HPDE6-E6E7 (cell line): ENCODE measurements around the gene COL9A3.

ENCODE experiments used
- DNase-seq: peaks from one replicate; pipeline ENCODE4 v3.0.0; 2011; ENCODE audit warnings: missing footprints; ENCODE audit errors: extremely low spot score

The COL9A3 gene

DNA sequence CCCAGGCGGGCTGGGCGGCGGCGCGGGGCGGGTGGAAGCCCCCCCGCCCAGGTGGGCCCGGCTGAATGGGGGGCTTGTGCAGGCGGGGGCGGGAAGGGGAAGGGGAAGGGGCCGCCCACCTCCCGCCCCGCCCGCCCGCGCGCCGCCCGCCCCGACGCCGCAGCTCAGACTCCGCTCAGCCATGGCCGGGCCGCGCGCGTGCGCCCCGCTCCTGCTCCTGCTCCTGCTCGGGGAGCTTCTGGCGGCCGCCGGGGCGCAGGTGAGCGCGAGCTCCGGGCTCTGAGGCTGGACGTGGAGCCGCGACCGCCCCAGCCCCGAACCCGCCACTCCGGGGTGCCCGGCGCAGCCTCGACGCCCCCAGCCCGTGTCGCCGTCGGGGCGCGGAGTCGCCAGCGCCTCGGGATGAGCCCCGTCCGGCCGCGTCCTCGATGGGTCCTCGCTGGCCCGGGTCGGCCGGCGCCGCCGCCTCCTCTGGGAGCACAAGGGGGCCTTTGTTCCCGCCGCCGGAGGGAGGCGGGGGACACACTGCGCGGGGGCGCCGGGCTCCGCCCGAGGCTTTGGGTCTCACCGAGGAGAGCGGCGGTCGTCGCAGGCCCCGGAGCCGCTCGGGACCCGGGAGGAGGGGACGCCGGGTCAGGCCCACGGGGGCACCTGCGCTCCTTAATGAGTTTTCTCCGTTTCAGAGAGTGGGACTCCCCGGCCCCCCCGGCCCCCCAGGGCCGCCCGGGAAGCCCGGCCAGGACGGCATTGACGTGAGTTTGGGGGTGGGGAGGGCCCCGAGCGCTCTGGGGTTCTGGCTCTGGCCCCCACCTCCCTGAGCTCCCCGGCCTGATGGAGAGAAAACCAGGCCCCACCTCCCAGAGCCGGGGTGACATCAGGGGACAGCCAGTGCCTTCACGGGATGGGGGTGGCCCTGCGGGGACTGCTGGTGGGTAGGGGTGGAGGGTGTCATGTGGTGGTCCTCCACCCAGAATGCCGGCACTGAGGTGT lies at the start of gene COL9A3:
Gene COL9A3, plus strand, starts transcription at position 167 of the 990 bp plus-strand sequence. Its CDS starts 15 bp downstream, at position 182.
- DNase-seq: no peak

DNA sequence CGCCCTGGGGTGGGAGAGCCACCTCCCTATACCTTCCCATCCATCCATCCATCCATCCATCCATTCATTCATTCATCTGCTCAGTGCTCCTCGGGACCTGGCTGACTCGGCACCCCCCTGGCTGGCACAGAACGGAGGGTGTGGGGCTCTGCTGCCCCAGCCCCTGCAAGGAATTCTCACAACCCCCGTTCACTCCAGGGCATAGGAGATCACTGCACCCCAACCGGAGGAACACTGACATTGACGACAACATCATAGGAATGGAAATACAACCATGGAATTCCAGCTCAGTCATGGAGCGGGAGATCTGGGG lies 48.7 kb upstream of the COL9A3 start:
- DNase-seq: no peak

DNA sequence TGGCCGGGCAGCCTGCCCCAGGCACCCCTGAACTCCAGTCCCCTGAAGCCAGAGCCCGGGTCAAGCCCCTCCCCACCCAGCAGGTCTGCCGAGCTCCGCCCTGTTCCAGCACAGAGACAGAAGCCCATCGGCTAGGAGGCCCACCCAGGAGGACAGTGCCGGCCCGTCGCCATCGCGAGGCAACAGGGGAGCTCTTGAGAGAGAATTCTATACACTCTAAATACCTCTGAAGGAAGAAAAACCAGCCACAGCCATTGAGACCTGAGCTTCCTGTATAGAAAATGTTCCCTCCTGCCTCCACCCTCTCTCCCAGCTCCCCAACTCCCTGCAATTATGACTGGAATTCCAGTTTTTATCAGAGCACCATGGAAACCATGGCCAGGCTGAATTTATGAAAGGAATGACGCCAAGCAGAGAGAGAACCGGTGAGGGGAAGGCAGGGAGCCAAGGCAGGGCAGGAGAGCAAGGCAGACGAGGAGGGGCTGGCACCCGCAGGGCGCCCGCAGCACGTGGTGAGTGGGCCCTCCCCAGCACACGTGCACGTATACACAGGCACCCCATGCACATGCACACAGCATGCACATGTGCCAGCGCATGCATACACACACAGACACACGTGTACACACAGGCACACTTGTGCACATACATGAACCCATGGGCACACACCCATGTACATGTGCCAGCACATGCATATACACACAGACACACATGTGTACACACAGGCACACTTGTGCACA lies 48.1 kb upstream of the COL9A3 start:
- no peak for DNase-seq

DNA sequence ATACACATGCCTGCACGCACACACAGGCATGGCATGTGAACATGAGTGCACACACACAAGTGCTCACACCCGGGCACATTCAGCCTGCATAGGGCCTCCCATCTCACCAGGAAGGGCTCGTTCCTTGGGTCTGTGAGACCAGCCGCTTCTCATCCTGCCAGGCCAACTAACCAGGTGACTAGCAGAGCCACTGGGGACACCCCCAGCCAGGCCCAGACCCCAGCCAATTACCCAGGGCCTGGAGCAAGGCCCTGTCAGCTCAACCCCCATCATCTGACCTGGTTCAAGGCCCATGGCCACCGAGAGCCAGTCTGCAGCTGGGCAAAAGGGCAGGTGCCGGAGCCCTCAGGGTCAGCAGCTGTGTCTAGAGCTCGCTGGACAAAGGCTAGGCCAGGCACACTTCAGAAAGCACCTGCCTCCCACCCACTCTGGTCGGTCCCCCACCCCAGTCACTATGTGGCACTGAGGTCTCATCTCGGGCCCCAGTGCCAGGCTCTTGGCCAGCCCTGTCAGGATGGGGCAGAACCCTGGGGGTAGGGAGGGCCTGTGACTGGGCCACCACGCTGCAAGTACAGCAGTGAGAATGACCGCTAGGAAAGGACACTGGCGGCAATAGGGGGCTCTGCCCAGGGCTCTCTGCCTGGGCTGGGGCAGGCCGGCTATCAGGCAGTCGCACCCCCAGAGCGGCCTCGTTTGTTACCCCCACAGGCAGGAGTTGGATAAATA lies 47.3 kb upstream of the COL9A3 start:
- no peak for DNase-seq

DNA sequence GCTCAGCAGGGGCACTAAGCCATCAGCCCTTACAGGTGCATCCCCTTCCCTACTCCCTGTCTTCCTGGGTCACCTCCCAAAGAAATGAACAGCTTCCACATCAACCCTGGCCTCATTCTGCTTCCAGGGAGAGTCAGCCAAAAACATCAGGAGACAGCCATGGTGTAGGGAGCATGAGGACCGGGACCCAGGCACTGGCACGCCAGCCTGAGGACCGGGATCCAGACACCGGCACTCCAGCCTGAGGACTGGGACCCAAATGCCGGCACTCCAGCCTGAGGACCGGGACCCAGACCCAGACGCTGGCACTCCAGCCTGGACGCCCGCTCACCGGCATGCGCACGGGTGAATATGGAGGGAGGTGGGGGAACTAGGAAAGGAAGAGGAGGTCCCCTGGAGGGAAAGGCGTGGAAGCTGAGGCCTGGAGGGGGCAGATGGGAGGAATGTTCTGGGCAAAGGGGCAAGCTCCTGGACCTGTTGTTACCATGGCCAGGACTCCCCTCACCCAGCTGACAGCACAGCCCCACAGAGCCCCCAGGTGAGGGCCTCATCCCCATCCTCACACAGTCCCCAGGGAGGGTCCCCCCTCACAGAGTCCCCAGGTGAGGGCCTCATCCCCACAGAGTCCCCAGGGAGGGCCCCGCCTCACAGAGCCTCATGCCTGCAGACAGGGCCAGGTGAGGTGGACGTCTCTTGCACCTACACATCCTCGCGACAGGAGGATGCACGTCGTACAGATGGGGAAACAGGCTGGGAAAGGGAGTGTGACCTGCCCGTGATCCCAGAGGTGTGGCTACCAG lies 46.5 kb upstream of the COL9A3 start:
- no peak for DNase-seq

DNA sequence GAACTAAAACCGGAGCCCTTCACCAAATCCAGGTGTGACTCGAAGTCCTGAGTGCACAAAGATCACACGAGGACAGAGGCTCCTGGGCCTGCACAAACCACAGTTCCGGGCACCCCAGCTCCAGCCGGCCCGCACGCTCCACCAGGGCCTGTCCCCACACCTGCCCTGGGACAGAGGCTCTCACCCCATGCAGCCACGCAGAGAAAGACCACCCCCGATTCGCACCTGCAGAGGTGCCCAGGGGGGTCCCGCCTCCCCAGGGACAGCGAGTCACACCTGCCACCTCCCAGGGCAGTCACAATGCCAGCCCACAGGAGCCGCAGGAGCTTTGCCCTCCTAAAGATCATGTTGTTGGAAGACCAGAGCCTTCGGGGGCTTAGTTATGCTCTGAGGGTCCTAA lies 45.9 kb upstream of the COL9A3 start:
- no peak for DNase-seq

DNA sequence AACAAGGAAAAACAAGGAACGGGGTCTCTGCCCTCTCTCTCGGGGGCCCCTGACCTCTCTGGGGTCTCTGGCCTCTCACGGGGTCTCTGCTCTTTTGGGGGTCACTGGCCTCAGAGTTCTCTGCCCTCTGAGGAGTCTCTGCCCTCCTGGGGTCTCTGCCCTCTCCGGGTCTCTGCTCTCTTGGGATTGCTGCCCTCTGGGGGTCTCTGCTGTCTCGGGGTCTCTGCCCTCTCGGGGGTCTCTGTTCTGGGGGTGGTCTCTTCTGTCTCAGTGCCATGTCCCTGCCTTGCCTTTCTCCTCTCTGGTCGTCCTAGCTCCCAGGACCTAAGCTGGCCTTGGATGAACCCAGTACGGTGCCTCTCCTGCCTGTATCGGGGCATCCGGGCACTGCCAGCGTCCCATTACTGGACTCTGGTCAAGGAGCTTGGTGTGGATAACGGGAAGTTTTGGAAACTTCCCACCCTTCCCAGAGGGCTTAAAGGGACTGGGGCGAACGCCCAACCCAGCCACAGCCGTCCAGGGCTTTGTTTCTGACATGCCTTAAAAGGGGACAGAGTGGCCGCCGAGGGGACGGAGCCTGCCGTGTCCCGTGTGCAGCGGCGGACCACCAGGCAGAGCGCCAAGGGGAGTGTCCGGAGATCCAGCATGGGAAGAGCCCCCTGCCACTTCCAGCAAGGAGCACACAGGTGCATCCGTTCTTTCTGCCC lies 45.3 kb upstream of the COL9A3 start:
- no peak for DNase-seq

DNA sequence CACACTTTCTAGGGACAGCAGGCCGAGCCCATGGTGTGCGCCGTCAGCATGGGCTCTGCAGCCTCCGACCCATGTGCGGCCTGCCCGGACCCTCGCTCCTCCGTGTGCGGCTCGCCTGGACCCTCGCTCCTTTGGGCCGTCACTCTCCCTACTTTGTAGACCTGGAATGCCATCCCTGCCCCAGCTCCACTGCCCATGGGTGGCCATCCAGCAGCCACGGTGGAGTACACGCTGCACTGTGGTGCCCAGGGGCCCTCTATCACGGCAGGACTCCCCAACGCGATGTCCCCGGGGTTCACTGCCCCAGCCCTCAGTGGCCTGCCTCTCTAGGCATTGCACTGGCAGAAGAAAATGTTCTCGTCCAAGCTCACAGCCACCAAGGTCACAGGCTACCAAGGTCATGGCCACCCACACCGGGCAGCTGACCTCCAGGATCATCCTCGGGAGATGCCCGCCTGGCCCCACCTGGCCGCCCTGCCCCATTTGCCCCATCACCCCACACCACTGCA lies 44.7 kb upstream of the COL9A3 start:
- DNase-seq: no peak

DNA sequence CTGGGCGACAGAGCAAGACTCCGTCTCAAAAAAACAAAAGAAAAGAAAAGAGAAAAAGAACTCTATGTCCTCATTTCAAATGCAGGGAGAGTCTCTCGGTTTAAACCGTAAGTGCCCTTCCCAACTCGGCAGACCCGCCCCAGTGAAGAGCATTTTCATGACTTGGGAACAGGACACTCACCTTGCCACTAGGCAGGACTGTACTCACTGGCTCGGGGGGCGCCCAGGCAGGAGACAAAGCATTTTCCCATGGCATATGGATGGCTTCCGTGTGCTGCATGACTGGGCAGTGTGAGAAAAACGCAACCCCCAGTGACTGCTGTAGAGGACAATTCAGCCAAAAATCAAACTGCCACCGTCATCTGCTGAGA lies 44.2 kb upstream of the COL9A3 start:
- no peak for DNase-seq

DNA sequence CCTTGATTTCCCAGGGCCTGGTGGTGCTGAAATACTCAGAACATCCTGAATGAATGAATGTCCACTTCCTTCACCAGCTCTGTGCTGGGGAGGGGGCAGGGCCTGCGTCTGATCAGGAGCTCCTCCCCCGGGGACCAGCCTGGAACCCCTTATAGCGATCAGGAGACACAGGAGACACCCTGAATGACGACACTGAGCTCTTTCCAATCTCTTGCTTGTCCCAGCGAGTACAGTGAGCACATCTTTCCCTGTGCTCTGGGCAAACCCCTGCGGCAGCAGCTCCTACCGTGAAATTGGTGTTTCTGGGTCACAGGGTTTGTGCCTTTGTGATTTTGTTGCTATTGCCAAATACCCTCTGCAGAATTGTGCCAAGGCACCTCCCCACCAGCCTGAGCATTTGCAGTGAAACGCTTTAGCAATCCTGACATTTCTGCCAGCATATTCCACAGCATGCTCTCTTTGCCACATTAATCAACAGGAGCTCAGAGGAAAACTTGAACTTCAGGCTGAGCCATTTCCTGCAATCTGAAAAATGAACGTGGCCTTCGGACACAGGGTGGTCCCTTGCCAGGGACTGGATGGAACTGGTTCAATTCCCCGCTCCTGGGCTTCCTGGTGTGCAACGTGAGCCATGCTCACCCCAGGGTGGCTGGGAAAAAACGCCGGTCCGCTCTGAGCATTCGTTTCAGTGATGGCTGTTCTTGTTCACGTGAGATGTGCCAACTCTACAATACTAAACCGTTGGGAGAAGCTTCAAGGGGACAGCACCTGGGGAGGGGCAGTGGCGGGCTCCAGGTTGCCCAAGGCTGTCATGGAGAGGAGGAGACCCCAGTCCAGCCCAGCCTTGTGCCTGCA lies 43.6 kb upstream of the COL9A3 start:
- peak; percentile 57 for DNase-seq

DNA sequence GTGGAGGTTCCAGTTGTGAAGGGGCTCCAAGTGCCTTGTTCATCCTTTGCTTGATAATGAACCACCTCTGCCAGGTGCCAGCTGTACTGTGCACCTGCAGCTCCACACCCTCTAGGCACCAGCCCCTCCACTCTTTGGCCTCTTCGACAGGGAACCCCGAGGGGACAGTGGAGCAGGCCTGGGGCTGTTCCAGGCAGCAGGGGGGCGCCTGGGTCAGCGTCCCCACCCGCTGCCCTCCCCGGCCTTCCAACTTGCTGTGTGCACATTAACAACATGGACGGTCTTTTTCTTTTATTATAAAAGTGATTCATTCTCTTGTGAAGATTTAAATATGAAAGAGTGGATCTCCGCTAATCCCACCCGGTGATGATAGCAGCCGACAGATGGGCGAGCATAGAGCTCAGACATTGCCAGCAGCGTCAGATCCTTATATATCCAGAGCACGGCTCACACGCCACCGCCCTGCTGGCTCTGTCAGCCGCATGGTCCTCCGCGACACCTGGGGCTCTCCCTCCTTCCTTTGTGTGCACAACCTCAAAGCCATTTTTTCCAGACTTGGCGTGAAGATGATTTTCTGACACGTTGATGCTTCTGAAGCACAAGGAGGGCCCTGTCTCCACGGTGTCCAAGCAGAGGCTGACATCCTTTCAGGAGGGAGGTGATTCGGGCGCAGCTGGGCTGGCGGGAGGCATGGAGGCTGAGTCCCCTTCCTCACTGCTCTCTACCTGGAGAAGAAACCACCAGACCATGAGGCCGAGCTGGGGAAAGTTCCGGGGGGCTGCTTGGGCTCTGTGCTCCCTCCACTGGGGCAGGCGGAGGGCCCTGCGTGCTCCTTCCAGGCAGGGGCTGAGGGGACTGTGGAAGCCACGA lies 42.8 kb upstream of the COL9A3 start:
- no peak for DNase-seq

DNA sequence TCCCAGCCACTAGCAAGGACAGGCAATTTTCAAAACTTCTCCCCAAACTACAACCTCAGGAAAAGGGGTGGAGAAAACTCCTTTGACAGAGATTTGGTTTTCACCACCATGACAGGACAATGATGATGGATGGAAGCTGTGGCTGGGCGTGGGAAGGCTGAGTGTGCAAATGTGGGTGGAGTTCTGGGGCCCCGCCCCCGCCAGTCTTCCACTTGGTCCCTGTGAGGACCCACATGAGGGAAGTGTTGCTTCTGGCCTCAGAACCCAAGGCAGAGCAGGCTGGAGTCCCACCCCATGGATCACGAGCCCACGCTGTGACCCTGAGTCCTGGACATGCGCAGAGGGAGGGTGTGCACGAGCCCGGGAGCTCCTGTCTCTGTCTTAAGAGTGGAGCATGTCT lies 42.1 kb upstream of the COL9A3 start:
- no peak for DNase-seq

DNA sequence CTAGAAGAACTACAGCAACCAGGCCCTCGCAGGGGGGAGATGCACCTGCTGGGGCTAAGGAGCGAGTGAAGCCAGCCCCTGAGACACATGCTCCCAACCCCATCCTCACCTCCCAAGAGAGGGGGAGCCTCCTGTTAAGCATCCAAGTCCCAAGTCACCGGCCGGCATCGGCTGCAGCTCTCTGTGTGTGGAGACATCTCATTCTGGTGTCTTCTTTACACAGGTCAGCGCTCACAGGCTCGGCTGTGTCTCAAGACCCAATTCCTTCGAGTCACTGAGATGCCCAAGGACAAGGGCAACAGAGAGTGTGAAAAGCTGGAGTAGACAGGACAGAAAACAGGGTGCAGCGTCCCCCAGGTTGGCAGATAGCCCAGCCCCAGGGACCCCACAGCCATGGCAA lies 41.6 kb upstream of the COL9A3 start:
- DNase-seq: no peak

DNA sequence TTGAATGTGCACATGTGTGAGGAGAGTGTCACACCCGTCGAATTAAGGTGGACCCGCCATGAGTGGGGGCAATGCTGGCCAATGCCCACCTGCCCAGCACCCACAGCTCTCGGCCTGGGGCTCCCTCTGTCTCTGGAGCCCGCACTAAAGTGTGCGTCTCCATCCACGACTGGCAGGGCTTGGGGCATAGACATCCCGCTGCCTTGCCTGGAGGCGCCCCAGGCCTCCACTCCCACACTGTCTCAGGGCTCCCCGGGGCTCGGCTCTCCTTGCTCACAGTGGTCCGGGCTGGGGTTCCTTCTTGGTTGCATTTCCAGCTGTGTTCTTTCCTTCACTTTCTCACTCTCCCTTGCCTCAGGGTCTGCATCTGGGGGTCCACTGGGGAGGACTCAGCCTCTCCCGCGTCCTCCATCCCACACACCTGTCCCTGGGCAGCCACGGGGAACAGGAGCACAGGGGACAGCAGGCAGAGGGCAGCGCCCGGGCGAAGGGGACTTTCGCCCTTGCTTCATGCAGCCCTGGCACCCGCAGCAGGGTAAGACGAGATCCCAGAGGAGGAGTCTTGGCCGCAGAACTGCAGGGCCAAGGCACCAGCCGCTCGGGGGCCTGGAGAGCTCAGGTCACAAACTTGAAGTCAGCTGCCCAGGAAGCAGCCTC lies 40.7 kb upstream of the COL9A3 start:
- DNase-seq: no peak

DNA sequence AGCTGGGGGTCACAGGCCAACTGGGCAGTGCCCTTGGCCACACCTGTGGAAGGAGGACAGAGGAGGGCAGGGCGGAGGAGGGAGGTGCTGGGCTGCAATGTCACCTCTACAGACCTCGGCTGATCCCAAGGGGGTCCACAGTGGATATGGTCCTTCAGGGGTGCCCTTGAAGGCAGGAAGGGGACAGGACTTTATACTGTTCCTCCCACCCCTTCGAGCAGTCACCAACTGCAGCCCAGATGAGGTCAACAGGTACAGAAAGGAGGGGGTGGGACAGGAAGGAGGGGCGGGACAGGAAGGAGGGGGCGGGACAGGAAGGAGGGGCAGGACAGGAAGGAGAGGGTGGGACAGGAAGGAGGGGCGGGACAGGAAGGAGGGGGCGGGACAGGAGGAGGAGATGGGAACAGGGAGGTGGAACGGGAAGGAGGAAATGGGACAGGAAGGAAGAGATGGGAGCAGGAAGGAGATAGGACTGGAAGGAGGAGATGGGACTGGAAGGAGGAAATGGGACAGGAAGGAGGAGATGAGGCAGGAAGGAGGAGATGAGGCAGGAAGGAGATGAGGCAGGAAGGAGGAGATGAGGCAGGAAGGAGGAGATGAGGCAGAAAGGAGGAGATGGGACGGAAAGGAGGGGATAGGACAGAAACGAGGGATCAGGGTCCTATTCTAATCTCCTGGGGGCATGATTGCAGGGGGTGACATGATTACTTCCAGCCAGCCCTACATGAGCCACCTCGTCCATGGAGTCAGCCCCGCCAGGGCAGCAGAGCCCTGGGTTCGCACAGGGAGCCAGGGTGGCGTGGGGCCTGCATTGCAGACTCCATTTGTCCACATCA lies 39.9 kb upstream of the COL9A3 start:
- DNase-seq: no peak

DNA sequence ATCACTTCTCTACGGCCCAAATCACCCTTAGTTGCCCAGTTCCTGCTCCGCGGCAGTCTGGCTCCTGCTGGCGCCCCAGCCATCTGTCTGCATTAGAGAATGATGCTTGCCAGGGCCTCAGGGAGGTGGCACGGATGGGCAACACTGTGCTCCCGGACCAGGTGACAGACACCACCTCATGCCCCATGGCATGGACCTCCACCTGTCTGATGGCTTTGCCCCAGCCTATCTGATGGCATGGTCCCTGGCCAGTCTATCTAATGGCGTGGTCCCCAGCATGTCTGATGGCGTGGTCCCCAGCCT lies 39.4 kb upstream of the COL9A3 start:
- no peak for DNase-seq

DNA sequence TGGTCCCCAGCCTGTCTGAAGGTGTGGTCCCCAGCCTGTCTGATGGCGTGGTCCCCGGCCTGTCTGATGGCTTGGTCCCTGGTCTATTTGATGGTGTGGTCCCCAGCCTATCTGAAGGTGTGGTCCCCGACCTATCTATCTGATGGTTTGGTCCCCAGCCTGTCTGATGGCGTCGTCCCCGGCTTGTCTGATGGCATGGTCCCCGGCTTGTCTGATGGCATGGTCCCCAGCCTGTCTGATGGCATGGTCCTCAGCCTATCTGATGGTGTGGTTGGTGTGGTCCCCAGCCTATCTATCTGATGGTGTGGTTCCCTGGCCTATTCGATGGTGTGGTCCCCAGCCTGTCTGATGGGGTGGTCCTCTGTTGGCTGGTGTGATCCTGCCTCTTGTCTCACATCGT lies 38.8 kb upstream of the COL9A3 start:
- DNase-seq: no peak
